ENCODE results near the gene SP8. TPM values are rescaled to one million over a fixed set of nuclear protein-coding genes. Genes with fewer than 3 reads are reported as not detected.
"Not testable (repeated sequence)": the region's sequence is repeated elsewhere in the genome, so short reads cannot be mapped to it uniquely, and the experiment has no call there.

SP8 gene
- total RNA-seq, 1 donor from 2014 or later, result not detected

- Mint-ChIP-seq H3K27me3 (ENCODE audit: low read depth) (peaks cover 58% of the 10 kb centered on the region), H3K9me3 (no peaks in the 10 kb centered on the region), H3K4me3 (no peak overlapping the region), H3K27ac (no peak overlapping the region), H3K4me1 (no peaks in the 10 kb centered on the region), H3K36me3 (no peaks in the 10 kb centered on the region)
- TF ChIP-seq CTCF (IDR thresholded peaks at IDR 0.05; ENCODE audit: unreplicated experiment), result no peak
- no peak for DNase-seq (ENCODE audit: low spot score in 2 of 2, unreplicated experiment in 2 of 2)
Observed at GRCh38 chr7:20828947-20829346, 42.3 kb upstream of the SP8 start.

- peaks cover 55% of the 10 kb centered on the region for H3K27me3 Mint-ChIP-seq (ENCODE audit: low read depth)
- TF ChIP-seq CTCF (IDR thresholded peaks at IDR 0.05; ENCODE audit: unreplicated experiment), result no peak
- no peak overlapping the region for H3K4me3 Mint-ChIP-seq
- H3K36me3 Mint-ChIP-seq, result no peaks in the 10 kb centered on the region
- no peak overlapping the region for H3K27ac Mint-ChIP-seq
- no peak for DNase-seq (ENCODE audit: low spot score in 2 of 2, unreplicated experiment in 2 of 2)
- H3K9me3 Mint-ChIP-seq, result no peaks in the 10 kb centered on the region
- no peaks in the 10 kb centered on the region for H3K4me1 Mint-ChIP-seq
Observed at GRCh38 chr7:20827172-20827571, 40.5 kb upstream of the SP8 start.

GRCh38 chr7:20826243-20826642 lies 39.6 kb upstream of the SP8 start:
- no peak for DNase-seq (ENCODE audit: low spot score in 2 of 2, unreplicated experiment in 2 of 2)
- no peak for TF ChIP-seq CTCF (IDR thresholded peaks at IDR 0.05; ENCODE audit: unreplicated experiment)
- H3K4me1 Mint-ChIP-seq, result no peaks in the 10 kb centered on the region
- no peaks in the 10 kb centered on the region for H3K9me3 Mint-ChIP-seq
- no peaks in the 10 kb centered on the region for H3K36me3 Mint-ChIP-seq
- H3K27ac Mint-ChIP-seq, result no peak overlapping the region
- H3K4me3 Mint-ChIP-seq, result no peak overlapping the region
- H3K27me3 Mint-ChIP-seq (ENCODE audit: low read depth), result peaks cover 54% of the 10 kb centered on the region

GRCh38 chr7:20825555-20825954 lies 38.9 kb upstream of the SP8 start:
- H3K9me3 Mint-ChIP-seq, result no peaks in the 10 kb centered on the region
- no peak for TF ChIP-seq CTCF (IDR thresholded peaks at IDR 0.05; ENCODE audit: unreplicated experiment)
- no peaks in the 10 kb centered on the region for H3K36me3 Mint-ChIP-seq
- no peak for DNase-seq (ENCODE audit: low spot score in 2 of 2, unreplicated experiment in 2 of 2)
- no peaks in the 10 kb centered on the region for H3K4me1 Mint-ChIP-seq
- H3K27me3 Mint-ChIP-seq (ENCODE audit: low read depth), result peaks cover 52% of the 10 kb centered on the region
- H3K4me3 Mint-ChIP-seq, result no peak overlapping the region
- no peak overlapping the region for H3K27ac Mint-ChIP-seq

- H3K9me3 Mint-ChIP-seq; H3K4me1 Mint-ChIP-seq; H3K4me3 Mint-ChIP-seq; H3K36me3 Mint-ChIP-seq; H3K27ac Mint-ChIP-seq; DNase-seq (ENCODE audit: low spot score in 2 of 2, unreplicated experiment in 2 of 2): not testable (repeated sequence)
- peaks cover 23% of the 10 kb centered on the region for H3K27me3 Mint-ChIP-seq (ENCODE audit: low read depth)
Observed at GRCh38 chr7:20821390-20821789, 34.7 kb upstream of the SP8 start.

- TF ChIP-seq CTCF (IDR thresholded peaks at IDR 0.05; ENCODE audit: unreplicated experiment), result no peak
- Mint-ChIP-seq H3K27me3 (ENCODE audit: low read depth) (peaks cover 10% of the 10 kb centered on the region), H3K27ac (no peak overlapping the region), H3K36me3 (no peaks in the 10 kb centered on the region), H3K9me3 (no peaks in the 10 kb centered on the region), H3K4me3 (no peak overlapping the region), H3K4me1 (no peaks in the 10 kb centered on the region)
- DNase-seq (ENCODE audit: low spot score in 2 of 2, unreplicated experiment in 2 of 2), result no peak
Observed at GRCh38 chr7:20816372-20816959, 29.8 kb upstream of the SP8 start.

All from mesothelial cell of epicardium (in vitro differentiated cells).